Common myeloid progenitor, CD34-positive (primary cell): Measurements from ENCODE around the gene SHPK.
"Not testable (repeated sequence)": the region's sequence is repeated elsewhere in the genome, so short reads cannot be mapped to it uniquely, and the experiment has no call there.

Experiments used
- CTCF ChIA-PET: fragments of 350-600 bp; sonication (Branson Sonifier 250); formaldehyde crosslinking; loops from one replicate; lab custom pipeline; 2021; ENCODE audit warnings: antibody characterized with exemption; lab: Charles Lee
- POLR2A ChIA-PET: fragments of 350-600 bp; sonication (Branson Sonifier 250); formaldehyde crosslinking; loops from one replicate; lab custom pipeline; 2021; ENCODE audit warnings: antibody characterized with exemption; lab: Charles Lee
- DNase-seq, 3 donors: peaks; one replicate each; pipeline versions ENCODE4 v3.0.0 to v3.0.0-alpha.2; 2013
- H3K27ac ChIP-seq, 2 experiments: 1 replicate in 1 of 2; 2 replicates in 1 of 2; pipeline ENCODE4 v1.7.0; 2013; ENCODE audit warnings: inconsistent platforms in 2 of 2, low read length in 2 of 2, mild to moderate bottlenecking in 2 of 2, low read depth in 1 of 2, moderate library complexity in 1 of 2; ENCODE audit not compliant: severe bottlenecking in 2 of 2, insufficient read depth in 1 of 2, poor library complexity in 1 of 2
- H3K27me3 ChIP-seq, 5 experiments: replicated peaks in 2 of 5; 1 replicate in 3 of 5; 2 replicates in 2 of 5; pipeline versions ENCODE4 v1.6.1 to v1.7.0; 2013; ENCODE audit warnings: low read length in 4 of 5, mild to moderate bottlenecking in 2 of 5, moderate library complexity in 2 of 5, inconsistent platforms in 1 of 5; ENCODE audit not compliant: insufficient read depth in 5 of 5, control insufficient read depth in 4 of 5
- H3K36me3 ChIP-seq, 4 experiments: 1 replicate in 2 of 4; 2 replicates in 2 of 4; pipeline versions ENCODE4 v1.6.1 to v1.7.0; 2013; ENCODE audit warnings: low read length in 3 of 4, control low read depth in 1 of 4, mild to moderate bottlenecking in 1 of 4; ENCODE audit not compliant: control insufficient read depth in 4 of 4, insufficient read depth in 4 of 4
- H3K4me1 ChIP-seq, 4 experiments: 1 replicate in 3 of 4; 2 replicates in 1 of 4; pipeline versions ENCODE4 v1.6.1 to v1.7.1; 2013; ENCODE audit warnings: low read length in 3 of 4, mild to moderate bottlenecking in 3 of 4, control low read depth in 1 of 4, inconsistent platforms in 1 of 4, moderate library complexity in 1 of 4; ENCODE audit not compliant: control insufficient read depth in 4 of 4, insufficient read depth in 4 of 4; ENCODE audit errors: control extremely low read depth in 1 of 4
- H3K4me3 ChIP-seq, 7 experiments: 1 replicate in 4 of 7; 2 replicates in 3 of 7; pipeline versions ENCODE4 v1.5.1 to v1.7.0; 2013; ENCODE audit warnings: mild to moderate bottlenecking in 7 of 7, low read length in 6 of 7, moderate library complexity in 6 of 7, inconsistent platforms in 2 of 7, low read depth in 2 of 7, control low read depth in 1 of 7; ENCODE audit not compliant: insufficient read depth in 4 of 7, control insufficient read depth in 1 of 7; ENCODE audit errors: extremely low read depth in 1 of 7
- H3K9me3 ChIP-seq, 5 experiments: 1 replicate in 4 of 5; 2 replicates in 1 of 5; pipeline versions ENCODE4 v1.6.1 to v1.7.1; 2013; ENCODE audit warnings: low read length in 4 of 5, mild to moderate bottlenecking in 2 of 5, inconsistent platforms in 1 of 5, low read depth in 1 of 5, moderate library complexity in 1 of 5; ENCODE audit not compliant: control insufficient read depth in 4 of 5, insufficient read depth in 2 of 5; ENCODE audit errors: control extremely low read depth in 1 of 5
- WGBS: methylation state at CpG from one replicate; pipeline ENCODE4 v1.1.5; 2013; ENCODE audit not compliant: insufficient coverage; 5-methylcytosine and 5-hydroxymethylcytosine counted together

Gene SHPK

GRCh38 chr17:3590231-3590630 lies 45.8 kb downstream of the SHPK start:
- Histone ChIP-seq H3K9me3 (no peaks in the 10 kb centered on the region), H3K36me3 (peaks cover 2 to 34% (median 29%) of the 10 kb centered on the region in 4 experiments), H3K27ac (no peak overlapping the region), H3K27me3 (no peaks in the 10 kb centered on the region), H3K4me3 (no peak overlapping the region), H3K4me1 (no peaks in the 10 kb centered on the region)
- DNase-seq = no peak
- POLR2A ChIA-PET = no interaction called here
- CTCF ChIA-PET = interaction anchor here (0.7 kb wide), 1 partner anchor 12 kb away, joined by 3 read pairs; no protein-coding TSS in a partner anchor
- 86% methylated on average over 12 of the region's 15 CpGs for WGBS

- H3K4me1 ChIP-seq = no peaks in the 10 kb centered on the region
- no peaks in the 10 kb centered on the region for H3K27me3 ChIP-seq
- ChIA-PET POLR2A (no interaction called here), CTCF (interaction anchor here (1.4 kb wide), 1 partner anchor 12 kb away, joined by 6 read pairs; no protein-coding TSS in a partner anchor)
- H3K9me3 ChIP-seq = no peaks in the 10 kb centered on the region
- H3K27ac ChIP-seq = no peak overlapping the region
- H3K4me3 ChIP-seq = no peak overlapping the region
- WGBS = 96% methylated on average over 22 of the region's 22 CpGs
- no peak for DNase-seq
- H3K36me3 ChIP-seq = peaks cover 2 to 35% (median 31%) of the 10 kb centered on the region in 4 experiments
Observed at GRCh38 chr17:3589784-3590183, 46.3 kb downstream of the SHPK start.

GRCh38 chr17:3585826-3586225 lies 50.2 kb downstream of the SHPK start:
- Histone ChIP-seq H3K4me3 (no peak overlapping the region), H3K27ac (no peak overlapping the region), H3K27me3 (no peaks in the 10 kb centered on the region), H3K4me1 (no peaks in the 10 kb centered on the region), H3K9me3 (no peaks in the 10 kb centered on the region), H3K36me3 (peaks cover 2 to 39% (median 31%) of the 10 kb centered on the region in 4 experiments)
- 93% methylated on average over 15 of the region's 17 CpGs for WGBS
- ChIA-PET CTCF (no interaction called here), POLR2A (no interaction called here)
- no peak for DNase-seq

GRCh38 chr17:3583456-3583855 lies 52.6 kb downstream of the SHPK start:
- POLR2A ChIA-PET = no interaction called here
- Histone ChIP-seq H3K27me3 (no peaks in the 10 kb centered on the region), H3K36me3 (peaks cover 3 to 31% (median 23%) of the 10 kb centered on the region in 4 experiments), H3K4me3 (no peak overlapping the region), H3K27ac (no peak overlapping the region), H3K4me1 (no peaks in the 10 kb centered on the region), H3K9me3 (no peaks in the 10 kb centered on the region)
- CTCF ChIA-PET = interaction anchor here (1.1 kb wide), 1 partner anchor 25 kb away, joined by 3 read pairs; the partner anchor contains the start of gene TRPV1
- 99% methylated on average over 6 of the region's 9 CpGs for WGBS
- DNase-seq = no peak

- Histone ChIP-seq H3K9me3 (no peaks in the 10 kb centered on the region), H3K36me3 (peaks cover 4 to 26% (median 20%) of the 10 kb centered on the region in 4 experiments), H3K4me1 (no peaks in the 10 kb centered on the region), H3K4me3 (no peak overlapping the region), H3K27me3 (no peaks in the 10 kb centered on the region), H3K27ac (no peak overlapping the region)
- 100% methylated on average over 4 of the region's 9 CpGs for WGBS
- no peak for DNase-seq
- ChIA-PET POLR2A (no interaction called here), CTCF (interaction anchor here (1.1 kb wide), 1 partner anchor 26 kb away, joined by 3 read pairs; the partner anchor contains the start of gene TRPV1)
Observed at GRCh38 chr17:3582915-3583314, 53.1 kb downstream of the SHPK start.

GRCh38 chr17:3578667-3579066 lies 57.4 kb downstream of the SHPK start:
- H3K27me3 ChIP-seq, CTCF ChIA-PET, H3K27ac ChIP-seq, POLR2A ChIA-PET, H3K4me3 ChIP-seq, H3K9me3 ChIP-seq, DNase-seq, H3K4me1 ChIP-seq: not testable (repeated sequence)
- WGBS = no CpG with 5 or more reads among the region's 4 CpGs
- peaks cover 2 to 11% (median 5%) of the 10 kb centered on the region in 4 experiments for H3K36me3 ChIP-seq

GRCh38 chr17:3576970-3577369 lies 59.1 kb downstream of the SHPK start:
- no peaks in the 10 kb centered on the region for H3K9me3 ChIP-seq

More at GRCh38 chr17:3576970-3577369, 59.1 kb downstream of the SHPK start:
- no peak overlapping the region for H3K27ac ChIP-seq
- ChIA-PET CTCF (no interaction called here), POLR2A (no interaction called here)
- H3K36me3 ChIP-seq = peaks cover under 1 to 16% (median 7%) of the 10 kb centered on the region in 4 experiments
- H3K27me3 ChIP-seq = no peaks in the 10 kb centered on the region
- WGBS = over 99% methylated on average over 8 of the region's 11 CpGs
- no peaks in the 10 kb centered on the region for H3K4me1 ChIP-seq
- H3K4me3 ChIP-seq = no peak overlapping the region
- no peak for DNase-seq
